SHP77 (cell line): ENCODE data around the gene MS4A15.
A peak's percentile ranks its signal among the peaks of the same experiment; 100 is the strongest.
"Not testable (repeated sequence)": the region's sequence is repeated elsewhere in the genome, so short reads cannot be mapped to it uniquely, and the experiment has no call there.

ENCODE experiments used
- DNase-seq, 2 experiments: peaks; one replicate each; lab custom pipeline; 2025; lab: John Stamatoyannopoulos, UW

Gene MS4A15, protein sequence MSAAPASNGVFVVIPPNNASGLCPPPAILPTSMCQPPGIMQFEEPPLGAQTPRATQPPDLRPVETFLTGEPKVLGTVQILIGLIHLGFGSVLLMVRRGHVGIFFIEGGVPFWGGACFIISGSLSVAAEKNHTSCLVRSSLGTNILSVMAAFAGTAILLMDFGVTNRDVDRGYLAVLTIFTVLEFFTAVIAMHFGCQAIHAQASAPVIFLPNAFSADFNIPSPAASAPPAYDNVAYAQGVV

DNA sequence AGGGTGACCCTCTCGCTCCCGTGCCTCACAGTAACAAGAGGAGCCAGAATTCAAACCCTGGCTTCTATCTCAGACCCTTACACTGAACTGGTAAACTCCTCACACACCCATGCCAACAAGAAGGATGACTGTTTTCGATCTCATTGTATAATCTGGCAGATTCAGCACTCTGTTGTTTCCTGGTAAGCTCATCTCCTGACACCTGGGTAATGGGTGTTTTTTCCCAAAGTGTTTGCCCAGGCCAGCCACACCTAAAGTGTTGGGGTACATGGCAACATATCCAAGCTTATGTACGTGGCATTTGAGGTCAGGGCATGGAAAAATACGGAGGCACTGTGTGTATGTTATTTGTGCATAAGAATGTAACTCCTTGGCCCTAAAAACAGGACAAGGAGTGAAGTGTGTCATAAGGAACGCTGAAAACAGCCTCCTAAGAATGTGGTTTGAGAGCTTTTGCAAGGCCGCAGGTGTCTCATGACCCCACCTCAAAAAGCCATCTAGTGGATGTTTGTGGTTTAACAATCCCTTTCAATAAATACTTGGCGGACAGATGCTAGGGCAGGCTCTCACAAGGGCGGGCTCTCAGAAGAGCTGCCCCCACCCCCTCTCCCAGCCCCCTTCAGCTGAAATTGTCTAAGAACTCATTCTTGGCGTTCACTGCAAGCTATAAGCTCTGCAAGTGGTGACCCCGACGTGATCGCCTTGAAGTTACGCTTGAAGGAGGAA is at the start of gene MS4A15:
TSS of gene MS4A15 (plus strand) at position 561 of the 726 bp plus-strand sequence. CDS start 6,867 bp downstream, outside the sequence.
- peak in 1 of 2 experiments; percentile 9 for DNase-seq

DNA sequence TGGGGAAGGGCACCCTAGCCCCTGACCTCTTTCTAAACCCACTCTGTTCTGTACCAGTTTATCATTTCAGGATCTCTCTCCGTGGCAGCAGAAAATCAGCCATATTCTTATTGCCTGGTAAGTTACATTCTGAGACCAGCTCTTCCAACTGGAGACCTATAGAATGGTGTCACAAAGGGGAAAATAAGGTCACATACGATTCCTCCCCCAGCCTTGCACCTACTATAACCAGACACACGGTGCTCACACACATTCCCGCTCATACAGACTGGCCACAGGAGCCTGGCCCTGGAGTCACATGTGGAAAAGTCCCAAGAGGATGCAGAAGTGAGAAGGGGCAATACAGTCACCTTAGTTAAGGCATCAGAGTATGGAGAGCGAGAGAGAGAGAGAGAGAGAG is 49.7 kb upstream of the MS4A15 start:
- no peak for DNase-seq

DNA sequence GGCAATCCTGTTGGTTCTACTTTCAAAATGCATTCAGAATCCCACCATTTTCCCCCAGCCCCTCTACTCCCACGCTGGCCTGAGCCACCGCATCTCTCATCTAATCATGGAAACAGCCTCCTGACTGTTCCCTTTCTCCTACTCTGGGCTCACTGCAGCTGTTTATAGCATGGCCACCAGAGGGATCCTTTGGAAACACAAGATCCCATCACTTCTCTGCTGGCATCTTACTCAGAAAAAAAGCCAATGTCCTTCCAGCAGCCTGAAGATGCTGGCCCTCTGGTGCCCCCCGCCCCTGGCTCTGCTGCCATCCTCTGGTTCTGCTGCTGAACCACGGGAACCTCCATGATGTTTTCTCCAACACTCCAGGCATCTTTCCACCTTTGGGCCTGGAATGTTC is 46.2 kb upstream of the MS4A15 start:
- no peak for DNase-seq

DNA sequence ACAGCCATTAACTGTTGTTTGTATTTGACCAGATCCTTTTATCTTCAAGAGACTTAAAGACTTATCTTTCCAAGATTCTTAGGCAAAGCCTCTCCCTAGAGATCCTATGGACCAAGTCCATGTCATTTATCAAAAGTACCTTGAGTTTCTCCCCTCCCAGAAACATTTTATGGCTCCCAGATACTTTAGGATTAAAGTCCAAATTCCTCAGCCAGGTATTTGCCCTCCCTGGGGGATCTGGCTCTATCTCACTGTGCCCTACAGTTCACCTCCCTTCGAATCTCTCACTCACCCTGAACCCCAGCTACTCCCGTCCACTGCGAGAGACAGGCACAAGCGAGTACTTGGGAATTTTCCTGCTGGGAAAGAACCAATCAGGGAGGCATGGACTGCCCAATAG is 45.4 kb upstream of the MS4A15 start:
- DNase-seq: no peak

DNA sequence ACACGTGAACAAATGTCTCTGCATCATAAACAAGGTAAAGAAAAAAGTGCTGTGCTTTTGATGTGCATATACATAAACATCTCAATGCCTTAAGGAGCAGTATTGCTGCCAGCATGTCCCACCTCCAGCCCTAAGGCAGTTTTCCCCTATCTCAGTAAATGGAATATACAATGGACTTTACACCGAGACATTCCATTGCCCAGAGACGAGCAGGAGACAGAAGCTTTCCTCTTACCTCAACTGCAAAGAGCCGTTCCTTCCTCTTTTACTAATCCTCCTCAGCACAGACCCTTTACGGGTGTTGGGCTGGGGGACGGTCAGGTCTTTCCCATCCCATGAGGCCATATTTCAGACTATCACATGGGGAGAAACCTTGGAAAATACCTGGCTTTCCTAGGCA is 43.2 kb upstream of the MS4A15 start:
- not testable (repeated sequence) for DNase-seq

DNA sequence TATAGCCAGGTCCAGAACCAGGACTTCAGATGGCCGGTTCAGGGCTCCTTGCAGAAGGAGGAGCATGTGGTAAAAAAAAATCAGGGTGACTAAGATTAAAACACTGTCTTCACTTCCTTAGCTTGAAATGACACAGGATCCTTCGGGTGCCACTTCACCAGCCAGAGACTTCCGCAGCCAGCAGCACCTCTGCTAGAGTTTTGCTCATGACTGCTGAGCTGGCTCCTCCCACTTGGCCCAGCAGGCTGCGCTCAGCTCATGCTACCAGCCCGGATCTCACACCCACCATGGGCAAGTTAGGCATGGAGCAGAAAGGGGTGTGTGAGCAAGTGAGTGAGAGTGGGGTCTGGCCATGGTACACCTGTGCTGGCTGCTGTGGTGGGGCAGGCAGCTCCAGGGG is 38.7 kb upstream of the MS4A15 start:
- DNase-seq: no peak

DNA sequence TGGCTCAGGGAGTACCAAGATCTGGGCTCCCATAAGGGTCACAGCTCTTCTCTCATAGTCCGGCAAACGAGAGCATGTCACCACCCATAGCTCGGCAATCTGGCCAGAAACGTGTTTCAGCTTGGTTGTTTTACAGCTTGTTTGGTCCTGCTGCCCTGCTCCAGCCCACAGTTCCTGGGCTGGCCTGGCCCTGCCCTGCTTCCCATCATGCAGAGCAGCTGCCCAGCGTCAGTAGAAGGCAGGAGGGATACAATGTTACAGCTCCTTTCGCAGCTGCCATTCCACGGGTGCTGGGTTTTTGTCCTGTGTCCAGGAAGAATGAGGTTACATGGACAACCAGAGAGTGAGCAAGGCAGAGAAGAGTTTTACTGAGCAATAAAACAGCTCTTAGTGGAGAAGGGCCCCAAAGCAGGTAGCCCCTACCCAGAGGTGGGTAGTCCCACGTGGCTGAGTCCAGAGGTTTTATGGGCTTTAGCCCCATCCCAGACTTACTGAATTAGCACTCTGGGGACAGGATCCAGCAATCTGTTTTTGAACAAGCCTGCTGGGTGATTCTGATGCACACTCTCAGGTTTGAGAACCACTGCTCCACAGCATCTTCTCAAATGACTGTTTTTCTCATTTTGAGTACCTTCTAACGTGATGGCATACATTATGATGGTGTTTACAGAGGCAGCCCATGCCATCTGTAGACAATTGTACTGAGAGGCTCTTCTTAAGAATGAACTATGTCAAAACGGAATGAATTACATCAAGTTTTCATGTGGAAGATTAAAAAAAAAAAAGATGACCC is 37.9 kb upstream of the MS4A15 start:
- no peak for DNase-seq

DNA sequence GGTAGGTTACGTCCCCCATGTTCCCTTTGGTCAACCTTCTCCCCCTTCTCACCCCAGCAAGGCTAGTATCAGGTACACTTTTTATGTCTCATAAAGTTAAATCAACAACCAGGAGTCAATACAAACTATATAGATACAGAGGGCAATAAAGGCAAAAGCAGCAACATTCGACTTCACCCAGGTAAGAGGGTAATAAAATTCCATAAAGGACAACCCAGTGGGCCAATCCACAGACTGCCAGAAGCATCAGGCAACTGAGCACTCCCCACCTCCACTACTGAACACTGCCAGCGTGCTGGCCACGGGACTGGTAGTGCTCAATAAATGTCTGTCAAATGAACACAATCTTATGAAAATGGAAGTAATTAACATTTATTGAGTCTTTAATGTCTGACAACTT is 37.3 kb upstream of the MS4A15 start:
- no peak for DNase-seq

DNA sequence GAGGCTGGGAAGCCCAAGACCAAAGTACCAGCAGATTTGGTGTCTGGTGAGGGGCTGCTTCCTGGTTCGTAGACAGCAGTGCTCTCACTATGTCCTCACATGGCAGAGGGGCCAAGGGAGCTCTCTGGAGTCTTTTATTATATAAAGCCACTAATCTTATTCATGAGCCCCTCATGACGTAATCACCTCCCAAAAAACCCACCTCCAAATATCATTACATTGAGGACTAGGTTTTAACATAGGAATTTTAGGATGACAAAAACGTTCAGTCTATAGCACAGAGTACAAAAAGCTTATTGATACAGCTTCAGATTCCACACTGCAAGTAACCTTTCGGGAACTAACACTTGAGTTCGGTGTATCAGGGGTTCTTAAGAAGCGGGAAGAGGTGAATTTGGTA is 36.2 kb upstream of the MS4A15 start:
- no peak for DNase-seq

DNA sequence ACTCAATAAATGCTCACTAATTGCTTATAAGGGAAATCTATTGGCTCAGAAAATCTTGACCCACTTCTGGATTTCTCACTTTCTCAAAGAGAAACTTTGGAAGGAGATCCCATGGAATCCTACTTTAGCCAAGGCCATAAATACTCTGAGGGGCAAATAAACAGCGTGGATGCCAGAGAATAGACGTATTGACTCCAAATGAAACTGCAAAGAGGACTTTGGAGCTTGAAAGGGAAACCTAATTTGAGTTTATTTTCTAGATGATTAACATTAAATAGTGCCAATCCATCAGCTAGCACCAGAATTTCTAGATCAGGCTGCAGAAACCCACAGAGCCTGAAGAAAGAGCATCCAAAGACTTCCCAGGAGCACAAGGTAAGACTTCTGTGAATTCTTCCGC is 32.2 kb upstream of the MS4A15 start, which contains the start of gene MS4A18:
TSS of gene MS4A18 (plus strand) at position 301 of the 400 bp plus-strand sequence.
- DNase-seq: no peak

DNA sequence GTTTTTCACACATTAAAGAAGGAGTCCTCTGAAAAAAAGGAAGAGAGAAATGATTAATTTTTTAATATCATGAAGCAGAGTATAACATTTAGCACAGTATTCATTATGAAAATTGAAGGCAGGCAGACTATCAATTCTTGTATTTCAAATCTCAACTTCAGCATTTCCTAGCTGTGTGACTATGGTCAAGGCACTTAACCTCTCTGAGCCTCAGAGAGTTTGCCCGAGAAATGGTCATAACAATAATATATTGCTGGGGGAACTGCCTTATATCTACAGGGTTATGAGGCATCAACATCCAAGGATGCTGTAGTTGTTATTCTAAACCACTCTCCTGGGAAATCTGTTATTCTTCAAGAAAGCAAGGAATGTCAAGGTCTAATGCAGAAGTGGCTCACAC is 31.1 kb upstream of the MS4A15 start:
- no peak for DNase-seq

DNA sequence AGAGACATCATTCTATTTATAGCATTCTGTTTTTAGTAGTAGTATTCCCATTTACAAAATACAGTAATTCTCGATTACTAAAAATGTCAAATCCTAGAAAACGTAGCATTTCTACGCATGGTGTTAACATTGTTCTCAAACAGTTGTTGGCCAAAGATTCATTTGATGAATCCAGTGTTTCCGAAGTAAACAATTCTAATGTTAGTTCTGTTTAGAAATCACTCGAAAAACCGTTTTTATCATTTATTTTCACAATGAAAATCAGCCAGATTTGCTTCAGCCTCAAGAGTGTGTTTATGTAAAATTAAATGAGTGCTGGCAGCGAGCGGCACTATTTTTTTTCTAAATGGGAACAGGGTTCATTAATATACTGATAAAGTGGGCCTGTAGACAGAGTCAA is 25.1 kb upstream of the MS4A15 start:
- DNase-seq: no peak

DNA sequence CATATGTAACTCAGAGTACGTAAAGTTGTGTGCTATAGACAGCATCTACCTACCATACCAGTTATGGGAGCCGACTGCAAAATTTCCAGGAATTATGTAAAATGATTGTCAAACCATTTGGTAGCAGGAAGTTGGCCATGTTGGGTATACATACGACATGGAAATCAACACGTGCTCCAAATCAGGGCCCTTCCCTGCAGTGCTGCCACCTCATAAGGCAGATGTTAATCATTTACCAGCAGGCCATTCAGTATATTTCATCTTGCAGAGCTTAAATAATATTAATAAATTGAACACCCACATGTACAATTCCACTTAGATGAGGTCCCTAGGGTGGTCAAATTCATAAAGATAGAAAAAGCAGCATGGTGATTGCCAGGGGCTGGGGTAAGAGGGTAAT is 22.4 kb upstream of the MS4A15 start:
- DNase-seq: no peak

DNA sequence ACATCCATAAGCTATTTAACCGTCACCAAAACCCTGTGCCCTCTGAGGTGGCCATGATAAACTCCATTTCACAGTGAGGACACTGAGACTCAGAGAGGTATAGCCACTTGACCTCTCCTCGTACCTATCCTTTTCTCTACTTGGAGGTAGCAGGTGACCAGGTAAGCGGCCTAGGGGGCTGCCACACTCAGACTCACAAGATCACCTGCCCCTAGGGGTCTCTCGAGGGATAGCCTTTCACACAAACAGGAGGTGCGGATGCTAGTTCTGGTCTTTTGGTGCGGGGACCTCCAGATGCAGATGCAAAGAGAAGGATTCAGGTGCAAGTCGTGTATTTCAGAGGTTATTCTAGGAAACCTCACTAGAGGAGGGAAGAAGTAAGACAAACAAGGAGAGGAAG is 17.6 kb upstream of the MS4A15 start:
- no peak for DNase-seq

DNA sequence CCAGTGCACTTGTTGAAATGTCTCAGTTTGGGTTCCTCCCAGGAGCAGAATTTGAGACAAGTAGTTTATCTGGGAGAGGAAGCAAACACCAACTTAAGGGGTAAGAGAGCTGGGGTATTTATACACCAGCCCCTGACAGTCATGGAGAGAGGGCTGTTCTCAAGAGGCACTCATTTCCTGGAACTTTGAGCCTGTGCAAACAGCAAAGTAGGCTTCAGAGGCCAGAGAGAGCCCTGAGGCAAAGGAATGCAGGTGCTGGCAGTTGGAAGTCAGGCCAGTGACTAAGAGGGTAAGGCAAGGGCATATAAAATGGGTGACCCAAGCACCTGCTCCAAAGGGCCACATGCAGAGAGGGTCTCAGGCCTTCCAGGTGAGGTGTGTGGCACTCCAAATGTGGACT is 16.1 kb upstream of the MS4A15 start:
- DNase-seq: no peak

DNA sequence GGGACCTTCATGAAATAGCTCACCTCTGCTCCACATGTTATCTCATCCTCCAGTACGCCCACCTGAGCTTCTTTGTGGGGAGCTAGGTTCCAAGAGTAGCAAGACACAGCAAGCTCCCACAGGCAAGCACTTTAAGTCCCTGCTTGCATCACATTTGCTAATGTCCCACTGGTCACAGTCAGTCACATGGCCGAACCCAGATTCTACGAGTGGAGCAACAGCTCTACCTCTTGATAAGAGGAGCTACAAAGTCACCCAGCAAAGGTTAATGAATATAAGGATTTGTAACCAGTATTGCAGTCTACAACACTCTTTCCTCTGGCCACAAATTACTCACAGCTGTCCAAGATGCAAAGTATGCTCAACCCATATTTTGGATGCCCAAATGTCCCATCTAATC is 15.2 kb upstream of the MS4A15 start:
- DNase-seq: no peak

DNA sequence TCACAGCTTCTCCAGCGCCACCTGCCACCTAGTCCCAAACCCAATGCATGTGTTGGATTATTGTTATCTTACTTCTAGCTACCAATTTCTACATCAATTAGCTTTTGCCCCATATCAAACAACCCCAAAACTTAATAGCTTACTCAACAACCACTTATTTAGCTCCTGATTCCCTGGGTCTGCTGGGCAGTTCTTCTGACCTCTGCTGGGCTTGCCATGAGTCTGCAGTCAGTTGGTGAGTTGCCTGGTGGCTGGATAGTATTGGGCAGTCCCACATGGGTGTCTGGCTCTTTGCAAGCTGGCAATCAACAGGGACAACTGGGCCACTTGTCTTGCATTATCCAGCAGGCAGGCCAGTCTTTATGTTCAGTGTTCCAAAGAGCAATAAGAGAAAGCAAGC is 13.6 kb upstream of the MS4A15 start:
- DNase-seq: no peak

DNA sequence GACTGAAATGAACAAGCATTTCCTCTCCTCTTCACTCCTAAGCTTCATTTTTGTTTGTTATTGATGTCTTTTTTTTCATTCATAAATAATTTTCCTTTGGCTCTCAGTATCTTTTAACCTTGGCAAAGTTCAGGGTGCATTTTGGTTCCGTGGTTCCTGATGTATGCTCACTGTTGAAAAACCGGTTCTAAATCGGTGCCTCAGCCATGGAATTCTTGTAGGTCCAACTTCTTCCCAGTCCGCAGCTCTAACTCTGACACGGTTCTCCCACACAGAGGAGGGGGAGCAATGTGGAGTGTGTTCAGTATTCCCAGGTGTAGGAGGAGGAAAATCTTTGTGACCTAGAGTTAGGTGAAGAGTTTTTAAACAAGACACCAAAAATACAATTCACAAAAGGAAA is 12.6 kb upstream of the MS4A15 start:
- no peak for DNase-seq

DNA sequence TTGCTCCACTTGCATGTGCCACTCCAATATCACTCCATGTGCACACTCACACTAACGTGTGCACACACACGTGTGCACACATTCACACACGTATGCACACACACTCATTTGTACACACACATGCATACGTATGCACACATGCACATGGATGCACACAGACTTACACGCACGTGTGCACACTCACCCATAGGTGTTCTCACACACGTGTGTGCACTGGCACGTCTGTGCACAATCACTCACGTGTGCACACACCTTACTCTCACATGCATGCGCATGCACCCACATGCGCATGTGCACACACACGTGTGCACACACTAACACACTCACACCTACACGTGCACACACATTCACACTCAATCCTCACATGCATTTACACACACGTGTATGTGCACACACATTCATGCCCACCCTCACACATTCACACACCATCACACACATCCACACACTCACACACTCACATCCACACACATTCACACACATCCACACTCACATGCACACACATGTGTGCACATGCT is 9.3 kb upstream of the MS4A15 start:
- DNase-seq: no peak

DNA sequence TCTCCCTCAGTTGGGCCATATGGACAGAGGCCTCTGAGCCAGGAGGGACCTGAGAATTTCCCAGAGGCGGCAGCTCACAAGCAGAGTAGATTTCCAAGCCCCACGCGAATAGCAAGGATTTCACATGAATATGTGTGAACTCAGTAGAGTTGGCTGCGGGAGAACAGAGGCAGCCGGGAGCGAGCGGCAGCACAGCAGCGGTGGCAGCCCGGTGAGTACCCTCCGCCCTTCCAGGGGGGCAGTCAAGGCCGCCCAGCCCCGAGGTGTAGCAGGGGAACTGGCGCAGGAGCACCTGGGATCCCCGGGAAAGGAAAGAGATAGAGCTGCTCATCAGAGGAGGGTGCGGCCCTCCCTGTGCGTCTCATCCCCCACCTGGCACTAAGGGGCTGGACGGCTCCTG is 8.4 kb upstream of the MS4A15 start:
- DNase-seq: no peak

DNA sequence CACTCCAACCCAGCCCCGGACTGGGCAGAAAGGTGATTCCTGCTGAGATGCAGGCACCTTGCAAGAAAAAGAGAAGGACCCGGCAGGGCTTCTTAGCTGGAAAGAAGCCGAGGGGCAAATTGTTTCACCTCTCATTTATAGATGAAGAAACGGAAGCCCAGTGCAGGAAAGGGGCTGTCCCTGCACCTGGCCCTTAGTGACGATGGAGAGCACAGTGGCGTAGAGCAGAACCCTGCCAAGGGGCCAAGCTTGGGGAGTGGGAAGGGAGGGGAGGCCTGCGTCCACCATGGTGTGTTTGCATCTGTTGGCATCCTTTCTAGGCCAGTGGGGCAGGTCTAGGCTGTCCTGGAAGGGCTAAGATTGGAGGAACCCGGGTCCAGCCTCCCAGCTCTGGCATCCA is 7.8 kb upstream of the MS4A15 start:
- no peak for DNase-seq

DNA sequence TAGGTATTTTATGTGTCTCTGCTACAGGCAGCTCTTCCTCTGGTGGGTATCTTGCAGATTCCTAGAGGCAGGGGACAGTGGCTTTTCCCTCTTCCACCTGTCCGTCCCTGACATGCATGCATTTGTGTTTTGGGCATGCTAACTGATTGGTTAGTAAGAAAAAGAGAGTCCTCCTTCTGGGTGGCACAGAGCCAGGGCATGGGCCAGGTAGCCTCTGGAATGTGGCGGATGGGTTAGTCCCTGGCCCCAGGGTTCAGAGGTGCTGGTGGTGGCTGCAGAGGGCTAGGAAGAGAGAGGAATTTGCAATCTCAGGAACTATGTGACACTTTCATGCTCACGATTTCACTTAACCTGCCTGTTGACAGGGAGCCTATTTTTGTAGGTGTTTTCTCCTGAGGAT is 5.8 kb upstream of the MS4A15 start:
- DNase-seq: no peak

DNA sequence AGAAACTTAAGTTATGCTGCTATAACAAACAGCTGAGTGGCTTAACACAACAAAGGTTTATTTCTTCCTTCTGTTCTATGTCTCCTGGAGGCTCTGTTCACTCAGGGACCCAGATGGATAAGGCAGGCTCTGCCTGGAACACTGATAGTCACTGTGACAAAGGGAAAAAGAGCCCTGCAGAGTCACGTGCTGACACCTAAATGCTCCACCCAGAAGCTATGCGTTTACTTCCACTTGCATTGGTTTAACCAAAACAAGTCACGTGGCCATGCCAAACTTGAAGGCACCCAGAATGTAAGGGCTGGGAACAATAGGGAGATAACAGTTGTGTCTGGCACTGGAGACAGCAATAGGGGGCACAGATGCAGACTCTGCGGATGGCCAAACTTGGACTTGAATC is 3.4 kb upstream of the MS4A15 start:
- no peak for DNase-seq
